Neural cell (in vitro differentiated cells): ENCODE results near the gene NPC1. TPM values are rescaled to one million over a fixed set of nuclear protein-coding genes. Genes with fewer than 3 reads are reported as not detected.

ENCODE experiments used
- H2AFZ ChIP-seq: fragments of 200-600, 300-800 bp; sonication (generic), shearing (Covaris generic); 2 replicates; pipeline ENCODE4 v1.6.0; 2014; ENCODE audit warnings: low read depth, mild to moderate bottlenecking, antibody characterized with exemption, low read length, moderate library complexity
- H3F3A ChIP-seq: fragments of 200-600 bp; shearing (Covaris generic); 2 replicates; pipeline ENCODE4 v1.6.1; 2016; ENCODE audit warnings: mild to moderate bottlenecking, moderate library complexity, mixed read lengths, antibody characterized with exemption, low read length; ENCODE audit not compliant: insufficient read depth, poor library complexity, severe bottlenecking
- H3K27ac ChIP-seq: fragments of 200-600, 300-800 bp; sonication (generic), shearing (Covaris generic); 2 replicates; pipeline ENCODE4 v1.5.1; 2014; ENCODE audit warnings: mild to moderate bottlenecking, low read length, moderate library complexity
- H3K27me3 ChIP-seq: fragments of 300-800, 200-600 bp; sonication (generic), shearing (Covaris generic); 2 replicates; pipeline ENCODE4 v1.6.0; 2014; ENCODE audit warnings: mild to moderate bottlenecking, low read depth, low read length, moderate library complexity; ENCODE audit not compliant: insufficient read depth
- H3K36me3 ChIP-seq: fragments of 300-800, 200-600 bp; sonication (generic), shearing (Covaris generic); 2 replicates; pipeline ENCODE4 v1.5.1; 2014; ENCODE audit warnings: mild to moderate bottlenecking, antibody characterized with exemption, low read length, moderate library complexity; ENCODE audit not compliant: insufficient read depth
- H3K4me2 ChIP-seq: fragments of 300-800, 200-600 bp; sonication (generic), shearing (Covaris generic); 2 replicates; pipeline ENCODE4 v1.6.0; 2014; ENCODE audit warnings: mild to moderate bottlenecking, low read length
- H3K4me3 ChIP-seq: fragments of 300-800, 200-600 bp; sonication (generic), shearing (Covaris generic); 2 replicates; pipeline ENCODE4 v1.5.1; 2014; ENCODE audit warnings: mild to moderate bottlenecking, low read length, moderate library complexity
- H3K79me2 ChIP-seq: fragments of 200-600 bp; shearing (Covaris generic); replicated peaks from 2 replicates; pipeline ENCODE4 v1.6.0; 2014; ENCODE audit warnings: mild to moderate bottlenecking, low read length, moderate library complexity; ENCODE audit not compliant: insufficient read depth
- H3K9ac ChIP-seq: fragments of 300-800, 200-600 bp; sonication (generic), shearing (Covaris generic); 2 replicates; pipeline ENCODE4 v1.6.1; 2016; ENCODE audit warnings: mild to moderate bottlenecking, low read length, mixed read lengths
- H3K9me2 ChIP-seq: fragments of 200-600 bp; shearing (Covaris generic); 2 replicates; pipeline ENCODE4 v1.6.1; 2016; ENCODE audit warnings: mild to moderate bottlenecking, low read length, mixed read lengths; ENCODE audit not compliant: insufficient read depth
- H3K9me3 ChIP-seq: fragments of 200-600, 300-800 bp; sonication (generic), shearing (Covaris generic); 2 replicates; pipeline ENCODE4 v1.6.1; 2016; ENCODE audit warnings: mild to moderate bottlenecking, mixed run types, low read length, moderate library complexity, mixed read lengths
- H4K20me1 ChIP-seq: fragments of 200-600 bp; shearing (Covaris generic); 2 replicates; pipeline ENCODE4 v1.6.1; 2016; ENCODE audit warnings: mild to moderate bottlenecking, mixed run types; ENCODE audit not compliant: insufficient read depth
- CTCF ChIP-seq: fragments of 450-650 bp; IDR thresholded peaks from 2 replicates; pipeline ENCODE4 v1.5.1; 2014; ENCODE audit warnings: antibody characterized with exemption, mild to moderate bottlenecking, moderate library complexity; ENCODE audit not compliant: poor library complexity, severe bottlenecking
- POLR2AphosphoS5 ChIP-seq: IDR thresholded peaks from 2 replicates; pipeline ENCODE4 v1.6.1; 2012
- REST ChIP-seq: IDR thresholded peaks from 2 replicates; pipeline ENCODE4 v1.6.1; 2012; ENCODE audit warnings: borderline replicate concordance
- TAF1 ChIP-seq: IDR thresholded peaks from 2 replicates; pipeline ENCODE4 v1.6.1; 2012; ENCODE audit warnings: low read depth
- polyA plus RNA-seq: library from polyadenylated mRNA; depleted of rRNA; stranded (reverse); fragments of >200 nt; gene quantifications from 2 replicates; pipeline ENCODE4 v1.2.3, GENCODE V29; 2014

NPC1 gene
- polyA plus RNA-seq, 1 donor from 2014 or later: 20.9 TPM

GRCh38 chr18:23567671-23568070 is 18.6 kb downstream of the NPC1 start:
- no peak overlapping the region for H2AFZ ChIP-seq
- no peaks in the 10 kb centered on the region for H3K79me2 ChIP-seq
- H3K27ac ChIP-seq: no peak overlapping the region
- no peak overlapping the region for H3K4me2 ChIP-seq
- TF ChIP-seq POLR2AphosphoS5: no peak
- no peak for TF ChIP-seq CTCF
- TF ChIP-seq TAF1: no peak
- no peak overlapping the region for H3K4me3 ChIP-seq
- H3F3A ChIP-seq: no peaks in the 10 kb centered on the region
- peaks cover 11% of the 10 kb centered on the region for H3K36me3 ChIP-seq
- no peaks in the 10 kb centered on the region for H3K27me3 ChIP-seq
- H3K9ac ChIP-seq: no peak overlapping the region
- no peaks in the 10 kb centered on the region for H4K20me1 ChIP-seq
- H3K9me3 ChIP-seq: no peaks in the 10 kb centered on the region
- H3K9me2 ChIP-seq: no peaks in the 10 kb centered on the region

- peaks cover 14% of the 10 kb centered on the region for H3K36me3 ChIP-seq
These were observed 20.3 kb downstream of the NPC1 start for GRCh38 chr18:23565916-23566547.

More at GRCh38 chr18:23565916-23566547, 20.3 kb downstream of the NPC1 start:
- Histone ChIP-seq H3K9me2 (no peaks in the 10 kb centered on the region), H2AFZ (no peak overlapping the region), H3K4me2 (no peak overlapping the region), H3K9ac (no peak overlapping the region), H3K4me3 (no peak overlapping the region), H3K9me3 (no peaks in the 10 kb centered on the region), H3K79me2 (no peaks in the 10 kb centered on the region), H3K27ac (no peak overlapping the region), H3K27me3 (no peaks in the 10 kb centered on the region), H3F3A (no peaks in the 10 kb centered on the region), H4K20me1 (no peaks in the 10 kb centered on the region)
- no peak for TF ChIP-seq REST
